Thyroid gland (tissue), 4 donors: ENCODE measurements around the gene IL6R. TPM values are rescaled to one million over a fixed set of nuclear protein-coding genes. Genes with fewer than 3 reads are reported as not detected.
"Not testable (repeated sequence)": the region's sequence is repeated elsewhere in the genome, so short reads cannot be mapped to it uniquely, and the experiment has no call there.

Experiments used
- DNase-seq, 2 donors: peaks; one replicate each; pipeline ENCODE4 v3.0.0-alpha.2; 2019
- H3K27ac ChIP-seq, 3 donors: fragments of 200-600 bp; sonication (generic); 1 replicate in 2 of 3; 2 replicates in 1 of 3; pipeline ENCODE4 v1.5.1; 2016 to 2019; ENCODE audit warnings: mild to moderate bottlenecking in 1 of 3, moderate library complexity in 1 of 3
- H3K27me3 ChIP-seq: fragments of 200-600 bp; sonication (generic); one replicate; pipeline ENCODE4 v1.5.1; 2019
- H3K36me3 ChIP-seq, 2 donors: fragments of 200-600 bp; sonication (generic); one replicate each; pipeline ENCODE4 v1.5.1; 2016 to 2019
- H3K4me1 ChIP-seq, 2 donors: fragments of 200-600 bp; sonication (generic); one replicate each; pipeline ENCODE4 v1.5.1; 2017 to 2019
- H3K4me3 ChIP-seq, 3 donors: fragments of 200-600 bp; sonication (generic); replicated peaks in 1 of 3; 1 replicate in 2 of 3; 2 replicates in 1 of 3; pipeline ENCODE4 v1.5.1; 2016; ENCODE audit warnings: mild to moderate bottlenecking in 1 of 3
- H3K9me3 ChIP-seq: fragments of 200-600 bp; sonication (generic); one replicate; pipeline ENCODE4 v1.5.1; 2017
- CTCF ChIP-seq, 6 experiments: fragments of 200-600 bp in 3 of 6; fragments of 450-650 bp in 3 of 6; sonication (generic) in 3 of 6; IDR thresholded peaks; one replicate each; pipeline ENCODE4 v1.5.1; 2016 to 2019; ENCODE audit warnings: antibody characterized with exemption in 6 of 6, mild to moderate bottlenecking in 2 of 6, inconsistent platforms in 1 of 6, moderate library complexity in 1 of 6
- POLR2A ChIP-seq, 2 donors: fragments of 450-650 bp; IDR thresholded peaks; one replicate each; pipeline ENCODE4 v1.6.1; 2017; ENCODE audit warnings: antibody characterized with exemption in 2 of 2, mild to moderate bottlenecking in 2 of 2, moderate library complexity in 1 of 2
- WGBS, 2 donors: methylation state at CpG; one replicate each; pipeline ENCODE4 v1.1.5; 2017; 5-methylcytosine and 5-hydroxymethylcytosine counted together
- intact Hi-C: fragments of 100-400 bp; cut with DNase I; formaldehyde crosslinking; loops from one replicate; pipeline ENCODE4 v1.15.1; 2023
- total RNA-seq, 4 donors: library from RNA; depleted of rRNA; stranded (reverse); fragments of >200 nt; gene quantifications; one replicate each; pipeline ENCODE4 v1.2.3, GENCODE V29; 2016

Gene IL6R
- 10 to 100 TPM in 1 of 4 donors, 1 to 10 TPM in 3; 4.4 to 15.3 (median 7.4) TPM for total RNA-seq

DNA sequence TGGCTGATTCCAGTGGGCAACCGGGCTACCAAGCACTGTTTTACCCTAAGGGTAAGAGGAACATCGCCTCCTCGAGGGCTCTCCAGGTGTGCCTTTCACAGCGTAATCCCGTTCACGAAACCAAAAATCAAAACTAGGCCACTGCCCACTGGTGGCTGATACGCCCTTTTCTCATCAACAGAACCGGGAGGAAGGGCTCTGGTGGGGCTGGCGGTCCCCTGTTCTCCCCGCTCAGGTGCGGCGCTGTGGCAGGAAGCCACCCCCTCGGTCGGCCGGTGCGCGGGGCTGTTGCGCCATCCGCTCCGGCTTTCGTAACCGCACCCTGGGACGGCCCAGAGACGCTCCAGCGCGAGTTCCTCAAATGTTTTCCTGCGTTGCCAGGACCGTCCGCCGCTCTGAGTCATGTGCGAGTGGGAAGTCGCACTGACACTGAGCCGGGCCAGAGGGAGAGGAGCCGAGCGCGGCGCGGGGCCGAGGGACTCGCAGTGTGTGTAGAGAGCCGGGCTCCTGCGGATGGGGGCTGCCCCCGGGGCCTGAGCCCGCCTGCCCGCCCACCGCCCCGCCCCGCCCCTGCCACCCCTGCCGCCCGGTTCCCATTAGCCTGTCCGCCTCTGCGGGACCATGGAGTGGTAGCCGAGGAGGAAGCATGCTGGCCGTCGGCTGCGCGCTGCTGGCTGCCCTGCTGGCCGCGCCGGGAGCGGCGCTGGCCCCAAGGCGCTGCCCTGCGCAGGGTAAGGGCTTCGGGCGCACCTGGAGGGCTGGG is at the start of gene IL6R:
Gene IL6R (plus strand): TSS at position 360 of the 763 bp plus-strand sequence. CDS start 287 bp downstream, at position 647.
- TF ChIP-seq POLR2A (IDR thresholded peaks at IDR 0.05), result peak in 1 of 2 donors; percentile 69
- TF ChIP-seq CTCF (IDR thresholded peaks at IDR 0.05), result peak in 5 of 6 experiments; percentile 19 to 51 (median 32)
- peak within 1 kb of the TSS; percentile 3 to 75 (median 33) for H3K4me3 ChIP-seq
- WGBS, 2 donors, result 0 to 2% methylated on average over 28 to 42 of the region's 66 CpGs
- intact Hi-C loops, result loop anchor here (10.0 kb wide), 2 partner anchors 50 to 140 kb away; no protein-coding TSS in a partner anchor
- H3K9me3 ChIP-seq, result no peaks in the 10 kb centered on the region
- peaks cover 25 to 31% of the 10 kb centered on the region in 2 donors for H3K4me1 ChIP-seq
- H3K36me3 ChIP-seq, result no peaks in the 10 kb centered on the region
- peak; percentile 80 to 84 for DNase-seq
- H3K27ac ChIP-seq, result peak within 1 kb of the TSS; percentile 79 to 97 (median 94)
- no peaks in the 10 kb centered on the region for H3K27me3 ChIP-seq

DNA sequence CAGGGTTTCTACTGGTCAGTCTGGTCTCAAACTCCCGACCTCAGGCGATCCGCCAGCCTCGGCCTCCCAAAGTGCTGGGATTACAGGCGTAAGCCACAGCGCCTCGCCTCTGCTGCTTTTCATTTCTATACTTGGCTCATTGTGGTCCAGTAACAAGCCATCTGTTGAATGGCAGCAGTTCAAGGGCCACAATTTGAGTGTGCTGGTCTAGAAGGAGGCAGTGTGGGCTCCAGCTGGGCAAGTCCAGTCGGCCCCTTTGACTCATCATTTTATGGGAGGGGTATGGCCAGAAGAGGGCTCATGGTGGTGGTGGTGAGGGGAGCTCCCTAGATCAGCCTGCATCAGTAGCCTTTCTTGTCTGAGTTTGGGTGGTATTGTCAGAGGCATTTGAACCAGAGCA is 46.6 kb upstream of the IL6R start:
- no peak overlapping the region for H3K4me3 ChIP-seq
- intact Hi-C loops, result loop anchor here (10.0 kb wide), 1 partner anchor 46 kb away; the partner anchor contains the start of gene IL6R
- peaks cover 0 to 2% of the 10 kb centered on the region in 2 donors for H3K4me1 ChIP-seq
- no peak for TF ChIP-seq CTCF (IDR thresholded peaks at IDR 0.05)
- no peak for TF ChIP-seq POLR2A (IDR thresholded peaks at IDR 0.05)
- H3K27ac ChIP-seq, result no peak overlapping the region
- DNase-seq, result no peak
- WGBS, 2 donors, result 94 to 96% methylated on average over 8 of the region's 8 CpGs
- H3K9me3 ChIP-seq, result no peaks in the 10 kb centered on the region
- no peaks in the 10 kb centered on the region for H3K36me3 ChIP-seq
- H3K27me3 ChIP-seq, result no peaks in the 10 kb centered on the region

- DNase-seq, result no peak
- intact Hi-C loops, result no loop called here
- Histone ChIP-seq H3K4me3 (no peak overlapping the region), H3K36me3 (no peaks in the 10 kb centered on the region), H3K9me3 (no peaks in the 10 kb centered on the region), H3K27me3 (no peaks in the 10 kb centered on the region), H3K27ac (no peak overlapping the region), H3K4me1 (no peaks in the 10 kb centered on the region)
- TF ChIP-seq POLR2A (IDR thresholded peaks at IDR 0.05) (no peak), CTCF (IDR thresholded peaks at IDR 0.05) (no peak)
These were observed 44.9 kb upstream of the IL6R start for GRCh38 chr1:154360288-154360687.

DNA sequence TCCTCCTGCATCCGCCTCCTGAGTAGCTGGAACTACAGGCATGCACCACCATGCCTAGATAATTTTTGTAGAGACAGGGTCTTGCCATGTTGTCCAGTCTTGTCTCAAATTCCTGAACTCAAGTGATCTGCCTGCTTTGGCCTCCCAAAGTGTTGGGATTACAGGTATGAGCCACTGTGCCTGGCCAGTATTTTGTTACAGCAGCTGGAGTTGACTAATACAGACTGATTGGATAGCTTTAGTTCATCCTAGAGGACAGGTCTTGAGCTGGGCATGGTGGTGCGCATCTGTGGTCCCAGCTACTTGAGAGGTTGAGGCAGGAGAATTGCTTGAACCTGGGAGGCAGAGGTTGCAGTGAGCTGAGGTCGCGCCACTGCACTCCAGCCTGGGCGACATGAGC is 44.3 kb upstream of the IL6R start:
- H3K27ac ChIP-seq, H3K36me3 ChIP-seq, H3K4me3 ChIP-seq, intact Hi-C loops, H3K9me3 ChIP-seq, DNase-seq, H3K27me3 ChIP-seq, H3K4me1 ChIP-seq: not testable (repeated sequence)
- 87 to 88% methylated on average over 5 of the region's 5 CpGs for WGBS, 2 donors

GRCh38 chr1:154361357-154361756 is 43.8 kb upstream of the IL6R start:
- TF ChIP-seq CTCF (IDR thresholded peaks at IDR 0.05) (no peak), POLR2A (IDR thresholded peaks at IDR 0.05) (no peak)
- no peaks in the 10 kb centered on the region for H3K36me3 ChIP-seq
- no peaks in the 10 kb centered on the region for H3K27me3 ChIP-seq
- 69 to 80% methylated on average over 3 of the region's 3 CpGs for WGBS, 2 donors
- H3K9me3 ChIP-seq, result no peaks in the 10 kb centered on the region
- H3K27ac ChIP-seq, result no peak overlapping the region
- intact Hi-C loops, result no loop called here
- no peaks in the 10 kb centered on the region for H3K4me1 ChIP-seq
- DNase-seq, result no peak
- no peak overlapping the region for H3K4me3 ChIP-seq
